ENCODE results near the gene TXK. TPM values are rescaled to one million over a fixed set of nuclear protein-coding genes. Genes with fewer than 3 reads are reported as not detected.

The TXK gene
- total RNA-seq, 2 donors from 2014 or later = 0.35 to 0.44 TPM

- Histone ChIP-seq H3K9me3 (no peaks in the 10 kb centered on the region), H3K36me3 (no peaks in the 10 kb centered on the region), H3K4me1 (peaks cover 0 to 12% of the 10 kb centered on the region in 2 donors), H3K27ac (peak overlapping the region in 1 of 2 donors; percentile 56), H3K4me3 (no peak overlapping the region), H3K27me3 (no peaks in the 10 kb centered on the region)
- TF ChIP-seq, protein P1, sequence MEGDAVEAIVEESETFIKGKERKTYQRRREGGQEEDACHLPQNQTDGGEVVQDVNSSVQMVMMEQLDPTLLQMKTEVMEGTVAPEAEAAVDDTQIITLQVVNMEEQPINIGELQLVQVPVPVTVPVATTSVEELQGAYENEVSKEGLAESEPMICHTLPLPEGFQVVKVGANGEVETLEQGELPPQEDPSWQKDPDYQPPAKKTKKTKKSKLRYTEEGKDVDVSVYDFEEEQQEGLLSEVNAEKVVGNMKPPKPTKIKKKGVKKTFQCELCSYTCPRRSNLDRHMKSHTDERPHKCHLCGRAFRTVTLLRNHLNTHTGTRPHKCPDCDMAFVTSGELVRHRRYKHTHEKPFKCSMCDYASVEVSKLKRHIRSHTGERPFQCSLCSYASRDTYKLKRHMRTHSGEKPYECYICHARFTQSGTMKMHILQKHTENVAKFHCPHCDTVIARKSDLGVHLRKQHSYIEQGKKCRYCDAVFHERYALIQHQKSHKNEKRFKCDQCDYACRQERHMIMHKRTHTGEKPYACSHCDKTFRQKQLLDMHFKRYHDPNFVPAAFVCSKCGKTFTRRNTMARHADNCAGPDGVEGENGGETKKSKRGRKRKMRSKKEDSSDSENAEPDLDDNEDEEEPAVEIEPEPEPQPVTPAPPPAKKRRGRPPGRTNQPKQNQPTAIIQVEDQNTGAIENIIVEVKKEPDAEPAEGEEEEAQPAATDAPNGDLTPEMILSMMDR (IDR thresholded peaks at IDR 0.05) = no peak
- no peak for DNase-seq (ENCODE audit: low spot score)
Measured at GRCh38 chr4:48047421-48047844, 86.6 kb downstream of the TXK start.

GRCh38 chr4:48046059-48046458 is 88.0 kb downstream of the TXK start:
- H3K27me3 ChIP-seq = no peaks in the 10 kb centered on the region

DNA sequence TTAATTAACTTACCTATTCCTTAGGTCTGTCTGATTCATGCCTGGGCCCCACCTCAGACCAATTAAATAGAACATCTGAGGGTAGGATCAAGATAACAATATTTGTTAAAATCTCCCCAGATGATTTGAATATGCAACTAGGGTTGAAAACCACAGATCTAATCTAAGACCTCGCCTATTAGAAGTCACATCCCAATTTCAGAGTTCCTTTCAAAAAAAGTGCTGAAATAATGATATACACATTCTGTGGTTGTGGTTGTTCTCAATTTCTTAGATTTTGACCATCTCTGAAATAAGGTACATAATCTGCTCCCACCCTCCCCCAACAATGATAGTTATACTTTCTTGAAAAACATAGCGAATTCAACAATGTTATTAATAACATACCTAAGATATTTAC is 89.8 kb downstream of the TXK start:
- Histone ChIP-seq H3K9me3 (no peaks in the 10 kb centered on the region), H3K27ac (no peak overlapping the region), H3K4me1 (peaks cover 0 to 12% of the 10 kb centered on the region in 2 donors), H3K36me3 (no peaks in the 10 kb centered on the region), H3K27me3 (no peaks in the 10 kb centered on the region), H3K4me3 (no peak overlapping the region)
- DNase-seq (ENCODE audit: low spot score) = no peak
- TF ChIP-seq, protein P1 (IDR thresholded peaks at IDR 0.05) = no peak

More at GRCh38 chr4:48046059-48046458, 88.0 kb downstream of the TXK start:
- TF ChIP-seq, protein P1 (IDR thresholded peaks at IDR 0.05) = no peak
- no peak overlapping the region for H3K27ac ChIP-seq
- H3K4me1 ChIP-seq = peaks cover 0 to 12% of the 10 kb centered on the region in 2 donors
- DNase-seq (ENCODE audit: low spot score) = no peak
- no peak overlapping the region for H3K4me3 ChIP-seq
- no peaks in the 10 kb centered on the region for H3K9me3 ChIP-seq
- no peaks in the 10 kb centered on the region for H3K36me3 ChIP-seq

DNA sequence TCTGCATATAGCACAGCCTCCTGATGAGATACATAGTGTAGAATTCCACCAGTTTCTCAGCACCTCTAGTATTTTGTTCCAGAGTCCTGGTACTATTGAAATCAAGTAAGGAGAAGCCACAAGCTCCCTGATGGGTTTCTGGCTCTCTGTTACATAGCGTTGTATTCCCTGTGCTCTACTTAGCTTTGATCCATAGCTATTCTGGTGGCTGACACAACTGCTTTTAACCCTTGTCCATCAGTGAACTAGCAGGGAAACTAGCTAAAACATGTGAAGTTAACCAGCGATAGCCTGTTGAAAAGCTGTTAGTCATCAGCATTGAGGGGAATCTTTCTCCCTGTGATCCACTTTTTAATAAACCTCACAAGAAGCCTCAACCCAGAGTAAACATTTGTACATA is 90.5 kb downstream of the TXK start:
- no peaks in the 10 kb centered on the region for H3K27me3 ChIP-seq
- no peaks in the 10 kb centered on the region for H3K36me3 ChIP-seq
- H3K4me3 ChIP-seq = no peak overlapping the region
- TF ChIP-seq, protein P1 (IDR thresholded peaks at IDR 0.05) = no peak
- peaks cover 0 to 12% of the 10 kb centered on the region in 2 donors for H3K4me1 ChIP-seq
- no peak for DNase-seq (ENCODE audit: low spot score)
- no peaks in the 10 kb centered on the region for H3K9me3 ChIP-seq
- no peak overlapping the region for H3K27ac ChIP-seq

GRCh38 chr4:48042979-48043461 is 91.0 kb downstream of the TXK start:
- Histone ChIP-seq H3K4me1 (peaks cover 0 to 7% of the 10 kb centered on the region in 2 donors), H3K4me3 (no peak overlapping the region), H3K27ac (no peak overlapping the region), H3K27me3 (no peaks in the 10 kb centered on the region), H3K9me3 (no peaks in the 10 kb centered on the region), H3K36me3 (no peaks in the 10 kb centered on the region)
- DNase-seq (ENCODE audit: low spot score) = no peak
- TF ChIP-seq, protein P1 (IDR thresholded peaks at IDR 0.05) = no peak

GRCh38 chr4:48041535-48042137 is 92.4 kb downstream of the TXK start:
- no peak overlapping the region for H3K27ac ChIP-seq
- DNase-seq (ENCODE audit: low spot score) = no peak
- TF ChIP-seq, protein P1 (IDR thresholded peaks at IDR 0.05) = no peak
- no peaks in the 10 kb centered on the region for H3K36me3 ChIP-seq
- no peaks in the 10 kb centered on the region for H3K9me3 ChIP-seq
- no peak overlapping the region for H3K4me3 ChIP-seq
- no peaks in the 10 kb centered on the region for H3K27me3 ChIP-seq
- H3K4me1 ChIP-seq = no peaks in the 10 kb centered on the region

All from right atrium auricular region (tissue), 2 donors.